Measurements from ENCODE around the gene SH3PXD2B.

DNA sequence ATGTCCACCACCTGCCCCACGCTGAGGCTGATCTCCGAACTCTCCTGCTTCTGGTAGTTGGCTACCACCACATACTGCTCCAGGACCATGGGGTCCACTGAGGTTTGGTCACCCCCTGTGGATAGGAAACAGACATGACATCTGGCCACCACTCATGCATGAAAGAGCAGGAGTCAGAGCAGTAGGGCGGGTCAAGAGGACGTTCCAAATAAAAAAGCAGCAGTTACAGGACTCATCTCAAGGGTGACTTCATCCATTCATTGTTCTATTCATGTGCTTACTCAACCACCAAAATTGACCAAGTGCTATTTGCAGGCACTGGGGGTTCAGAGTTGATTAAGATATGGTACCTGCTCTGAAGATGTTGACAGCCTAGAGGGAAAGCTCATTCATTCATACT lies 91.6 kb downstream of the SH3PXD2B start:
- TF ChIP-seq POLR2A (IDR thresholded peaks at IDR 0.05) (no peak), CTCF (IDR thresholded peaks at IDR 0.05) (no peak), EP300 (IDR thresholded peaks at IDR 0.05) (no peak), POLR2AphosphoS5 (IDR thresholded peaks at IDR 0.05) (no peak)

Data from upper lobe of left lung (tissue), 4 donors.